Activated CD4-positive, alpha-beta T cell treated with anti-CD3 and anti-CD28 coated beads for 1 hour (primary cell): ENCODE results near the gene CARM1.
"Not testable (repeated sequence)": the region's sequence is repeated elsewhere in the genome, so short reads cannot be mapped to it uniquely, and the experiment has no call there.

Experiments
- DNase-seq: peaks from one replicate; pipeline ENCODE4 v3.0.0-alpha.2; 2020

The CARM1 gene

GRCh38 chr19:10935371-10936059, 64.2 kb downstream of the CARM1 start:
- DNase-seq, result no peak

- DNase-seq, result no peak
Observed at GRCh38 chr19:10936661-10937084, 65.3 kb downstream of the CARM1 start.

- not testable (repeated sequence) for DNase-seq
Observed at GRCh38 chr19:10941649-10942048, 70.3 kb downstream of the CARM1 start.

- DNase-seq, result not testable (repeated sequence)
Observed at GRCh38 chr19:10943412-10943811, 72.1 kb downstream of the CARM1 start.

GRCh38 chr19:10945264-10945663, 73.9 kb downstream of the CARM1 start:
- no peak for DNase-seq

GRCh38 chr19:10946958-10947657, 75.8 kb downstream of the CARM1 start:
- no peak for DNase-seq

- no peak for DNase-seq
Observed at GRCh38 chr19:10952809-10953208, 81.5 kb downstream of the CARM1 start.

- not testable (repeated sequence) for DNase-seq
Observed at GRCh38 chr19:10959277-10959968, 88.1 kb downstream of the CARM1 start.

- DNase-seq, result peak; percentile 98
Observed at GRCh38 chr19:10960314-10961072, 89.1 kb downstream of the CARM1 start, which contains the start of gene SMARCA4. SMARCA4 (plus strand) TSS chr19:10961030; CDS start chr19:10984152, 23,122 bp downstream.

- DNase-seq, result no peak
Observed at GRCh38 chr19:10961073-10961860, 89.9 kb downstream of the CARM1 start.

GRCh38 chr19:10962863-10963262, 91.5 kb downstream of the CARM1 start:
- DNase-seq, result no peak

- DNase-seq, result no peak
Observed at GRCh38 chr19:10963865-10964264, 92.5 kb downstream of the CARM1 start.

- DNase-seq, result no peak
Observed at GRCh38 chr19:10964903-10965302, 93.5 kb downstream of the CARM1 start.

GRCh38 chr19:10965398-10965797, 94.0 kb downstream of the CARM1 start:
- DNase-seq, result no peak

- no peak for DNase-seq
Observed at GRCh38 chr19:10966809-10967208, 95.5 kb downstream of the CARM1 start.

- no peak for DNase-seq
Observed at GRCh38 chr19:10968527-10969135, 97.3 kb downstream of the CARM1 start.

- DNase-seq, result no peak
Observed at GRCh38 chr19:10971107-10971726, 99.9 kb downstream of the CARM1 start.
